Duodenal mucosa (tissue), 2 donors: ENCODE results near the gene ACBD6.

ENCODE experiments used
- H3K27ac ChIP-seq: one replicate; pipeline ENCODE4 v1.7.0; 2013; ENCODE audit warnings: low read depth, low read length
- H3K27me3 ChIP-seq, 2 donors: one replicate each; pipeline ENCODE4 v1.7.0; 2013; ENCODE audit warnings: low read length in 2 of 2, control low read depth in 1 of 2; ENCODE audit not compliant: insufficient read depth in 2 of 2, control insufficient read depth in 1 of 2
- H3K36me3 ChIP-seq, 2 donors: one replicate each; pipeline ENCODE4 v1.7.0; 2013; ENCODE audit warnings: low read length in 2 of 2, control low read depth in 1 of 2; ENCODE audit not compliant: insufficient read depth in 2 of 2, control insufficient read depth in 1 of 2
- H3K4me1 ChIP-seq, 2 donors: one replicate each; pipeline ENCODE4 v1.7.0; 2013; ENCODE audit warnings: low read length in 2 of 2, control low read depth in 1 of 2; ENCODE audit not compliant: insufficient read depth in 2 of 2, control insufficient read depth in 1 of 2
- H3K4me3 ChIP-seq, 2 donors: one replicate each; pipeline ENCODE4 v1.7.0; 2013; ENCODE audit warnings: low read length in 2 of 2, low read depth in 1 of 2
- H3K9ac ChIP-seq, 2 donors: one replicate each; pipeline ENCODE4 v1.7.0; 2013; ENCODE audit warnings: low read length in 2 of 2, low read depth in 1 of 2
- H3K9me3 ChIP-seq, 2 donors: one replicate each; pipeline ENCODE4 v1.7.0; 2013; ENCODE audit warnings: low read length in 2 of 2, control low read depth in 1 of 2; ENCODE audit not compliant: control insufficient read depth in 1 of 2

ACBD6 gene

DNA sequence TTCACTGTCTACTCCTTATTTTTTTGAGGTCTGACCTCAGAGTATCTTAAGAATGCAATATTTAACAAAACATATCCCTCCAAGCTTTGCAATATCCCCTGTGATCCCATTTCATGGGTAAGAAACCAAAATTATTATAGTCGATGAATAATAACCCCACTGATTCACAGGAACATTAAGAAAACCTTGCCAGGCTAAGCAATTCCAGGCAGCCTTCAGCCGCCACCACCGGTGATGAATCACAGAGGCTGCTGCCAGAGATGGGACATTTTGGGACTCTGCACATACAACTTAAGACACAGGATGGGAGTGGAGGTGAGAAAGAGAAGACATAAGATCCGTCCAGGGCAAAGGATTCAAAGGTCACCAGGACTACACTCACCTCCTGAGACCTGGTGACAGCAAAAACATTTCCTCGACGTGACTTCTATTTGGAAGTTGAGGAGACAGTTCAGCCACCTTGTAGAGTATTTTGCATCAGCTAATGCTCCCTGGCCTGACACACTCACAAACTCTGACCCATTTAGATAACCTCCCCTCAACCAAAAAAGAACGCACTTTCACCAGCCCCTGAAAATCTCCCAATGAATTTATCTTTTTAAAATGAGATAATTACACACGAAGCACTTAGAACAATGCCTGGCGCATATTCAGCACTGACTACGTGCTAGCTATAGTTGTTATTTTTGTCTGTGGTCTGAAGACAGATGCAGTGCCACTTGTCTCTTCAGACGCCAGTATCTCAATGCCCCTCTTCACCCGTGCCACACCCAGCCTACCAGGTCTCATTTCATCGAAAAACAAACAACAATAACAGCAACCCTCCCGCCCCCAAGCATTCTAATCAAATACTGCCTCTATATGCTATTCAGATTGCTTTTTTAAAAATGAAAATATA is 38.6 kb upstream of the ACBD6 start:
- Histone ChIP-seq H3K4me3 (no peak overlapping the region), H3K36me3 (no peaks in the 10 kb centered on the region), H3K27me3 (peaks cover 0 to 6% of the 10 kb centered on the region in 2 donors), H3K4me1 (no peaks in the 10 kb centered on the region), H3K9me3 (no peaks in the 10 kb centered on the region), H3K27ac (no peak overlapping the region), H3K9ac (no peak overlapping the region)

DNA sequence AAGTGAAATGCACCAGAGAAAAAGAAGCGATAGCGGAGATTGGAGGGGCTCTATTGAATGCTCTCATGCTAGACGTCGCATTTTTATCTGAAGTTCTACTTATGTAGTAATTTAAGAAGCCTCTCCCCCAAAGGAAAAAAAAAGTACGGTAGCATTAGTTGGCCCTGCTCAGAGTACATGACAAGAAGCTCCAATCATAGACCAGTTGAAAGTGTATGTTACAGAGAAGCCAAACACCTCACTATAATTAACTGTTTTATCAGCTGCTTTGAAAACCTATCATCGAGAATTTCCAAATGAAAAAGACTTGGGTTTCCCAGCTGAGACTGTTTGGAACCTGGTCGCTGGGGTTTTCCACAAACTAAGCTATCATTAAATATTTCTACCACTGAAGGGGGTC is 36.8 kb upstream of the ACBD6 start:
- H3K27me3 ChIP-seq = peaks cover 0 to 6% of the 10 kb centered on the region in 2 donors
- H3K9ac ChIP-seq = no peak overlapping the region
- H3K4me3 ChIP-seq = no peak overlapping the region
- H3K27ac ChIP-seq = no peak overlapping the region
- no peaks in the 10 kb centered on the region for H3K4me1 ChIP-seq
- H3K9me3 ChIP-seq = no peaks in the 10 kb centered on the region
- no peaks in the 10 kb centered on the region for H3K36me3 ChIP-seq

DNA sequence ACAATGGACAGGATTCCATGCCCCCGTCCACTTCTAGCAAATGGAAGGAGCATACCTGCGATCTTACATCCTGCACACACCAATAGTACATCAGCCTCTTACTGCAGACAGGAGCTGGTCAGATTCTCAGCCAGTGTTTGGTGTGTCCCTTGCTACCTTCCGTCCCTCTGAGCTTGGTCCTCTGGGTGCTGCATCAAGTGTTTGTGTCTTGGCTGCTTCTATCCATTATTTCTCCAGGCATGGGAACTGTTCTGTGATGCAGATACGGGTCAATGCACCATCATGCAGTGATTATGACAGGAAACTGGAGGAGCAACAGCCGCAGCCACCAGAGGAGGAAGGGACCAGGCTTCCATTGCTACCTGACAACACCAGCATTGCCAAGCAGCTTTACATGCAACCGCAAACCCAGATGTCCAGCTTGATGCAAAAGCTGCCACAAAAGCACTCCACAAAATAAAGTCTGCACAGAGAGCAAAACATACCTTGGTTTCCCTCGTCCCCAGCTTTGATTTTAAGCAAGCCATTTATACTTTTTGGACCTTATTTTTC is 34.5 kb upstream of the ACBD6 start:
- H3K4me3 ChIP-seq = no peak overlapping the region
- no peaks in the 10 kb centered on the region for H3K4me1 ChIP-seq
- no peaks in the 10 kb centered on the region for H3K36me3 ChIP-seq
- no peaks in the 10 kb centered on the region for H3K9me3 ChIP-seq
- H3K9ac ChIP-seq = no peak overlapping the region
- H3K27me3 ChIP-seq = peaks cover 0 to 6% of the 10 kb centered on the region in 2 donors
- H3K27ac ChIP-seq = no peak overlapping the region

DNA sequence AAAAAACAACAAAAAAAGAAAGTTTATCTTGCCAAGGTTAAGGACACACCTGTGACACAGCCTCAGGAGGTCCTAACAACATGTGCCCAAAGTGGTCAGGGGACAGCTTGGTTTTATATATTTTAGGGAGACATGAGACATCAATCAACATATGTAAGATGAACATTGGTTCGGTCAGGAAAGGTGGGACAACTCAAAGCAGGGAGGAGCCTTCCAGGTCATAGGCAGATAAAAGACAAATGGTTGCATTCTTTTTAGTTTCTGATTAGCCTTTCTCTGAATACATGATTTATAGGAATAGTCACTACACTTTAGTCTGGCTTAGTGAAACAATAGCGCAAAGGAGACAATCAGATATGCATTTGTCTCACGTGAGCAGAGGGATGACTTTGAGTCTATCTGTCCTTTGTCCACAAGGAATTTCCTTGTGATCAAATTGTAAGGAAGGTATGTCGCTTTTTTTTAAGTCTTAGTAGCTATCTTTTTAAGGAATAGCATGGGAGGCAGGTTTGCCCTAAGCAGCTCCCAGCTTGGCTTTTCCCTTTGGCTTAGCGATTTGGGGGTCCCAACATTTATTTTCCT is 33.1 kb upstream of the ACBD6 start:
- Histone ChIP-seq H3K4me3 (no peak overlapping the region), H3K27me3 (peaks cover 0 to 6% of the 10 kb centered on the region in 2 donors), H3K27ac (no peak overlapping the region), H3K9me3 (no peaks in the 10 kb centered on the region), H3K36me3 (no peaks in the 10 kb centered on the region), H3K4me1 (no peaks in the 10 kb centered on the region), H3K9ac (no peak overlapping the region)

DNA sequence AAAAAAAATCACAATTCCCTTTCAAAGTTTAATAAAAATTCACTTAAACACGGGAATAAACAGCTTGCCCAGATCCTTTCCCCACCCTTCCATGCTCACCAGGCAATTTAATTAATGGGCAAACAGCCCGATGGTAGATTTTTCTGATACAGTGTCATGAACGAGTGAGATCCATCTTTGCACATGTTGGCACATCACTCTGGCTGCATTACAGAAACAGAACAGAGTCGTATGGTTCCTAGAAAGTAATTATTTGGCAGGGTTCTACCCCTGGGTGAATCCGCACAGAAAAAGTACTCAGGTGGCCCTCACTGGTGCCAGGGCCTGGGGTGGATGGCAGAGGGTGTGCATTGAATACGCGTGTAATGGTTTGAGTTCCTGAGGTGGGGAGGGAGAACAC is 31.8 kb upstream of the ACBD6 start:
- no peak overlapping the region for H3K4me3 ChIP-seq
- no peak overlapping the region for H3K9ac ChIP-seq

DNA sequence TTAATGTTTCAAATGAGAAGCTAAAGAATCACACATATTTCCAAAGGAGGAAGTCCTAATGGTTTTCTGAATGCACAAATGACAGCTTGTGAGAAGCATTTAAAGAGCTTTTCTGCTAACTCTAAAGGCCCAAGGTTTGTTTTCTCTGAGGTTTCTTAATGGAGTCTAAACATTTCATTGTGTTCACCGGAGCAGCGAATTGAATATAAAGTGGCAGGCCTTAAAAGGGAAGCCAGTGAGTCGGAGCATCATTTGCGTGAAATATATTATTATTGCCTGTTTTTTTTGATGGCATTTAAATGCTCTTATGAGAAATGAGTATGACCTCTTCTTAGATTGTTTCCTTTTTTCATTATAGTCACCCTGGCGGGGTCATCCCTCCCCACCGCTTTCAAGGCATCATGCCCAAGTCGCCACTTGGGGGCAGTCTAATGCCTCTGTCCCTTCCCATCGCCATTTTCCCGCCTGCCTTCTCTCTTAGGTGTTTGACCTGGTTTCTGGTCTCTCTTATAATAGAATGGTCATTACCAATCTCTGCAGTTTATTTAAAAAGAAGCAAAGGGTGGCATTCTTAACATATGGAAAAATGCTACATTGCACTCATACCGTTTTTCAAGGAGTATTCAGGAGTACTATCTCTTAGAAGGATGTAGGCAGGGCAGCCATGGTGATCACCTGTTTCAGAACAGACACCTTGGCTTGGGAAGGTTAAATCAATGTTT is 31.1 kb upstream of the ACBD6 start:
- Histone ChIP-seq H3K27ac (no peak overlapping the region), H3K4me1 (no peaks in the 10 kb centered on the region), H3K4me3 (no peak overlapping the region), H3K9ac (no peak overlapping the region), H3K27me3 (peaks cover 0 to 6% of the 10 kb centered on the region in 2 donors), H3K36me3 (no peaks in the 10 kb centered on the region), H3K9me3 (no peaks in the 10 kb centered on the region)

More for the DNA sequence above, 31.8 kb upstream of the ACBD6 start:
- Histone ChIP-seq H3K36me3 (no peaks in the 10 kb centered on the region), H3K9me3 (no peaks in the 10 kb centered on the region), H3K27ac (no peak overlapping the region), H3K27me3 (peaks cover 0 to 6% of the 10 kb centered on the region in 2 donors), H3K4me1 (no peaks in the 10 kb centered on the region)

DNA sequence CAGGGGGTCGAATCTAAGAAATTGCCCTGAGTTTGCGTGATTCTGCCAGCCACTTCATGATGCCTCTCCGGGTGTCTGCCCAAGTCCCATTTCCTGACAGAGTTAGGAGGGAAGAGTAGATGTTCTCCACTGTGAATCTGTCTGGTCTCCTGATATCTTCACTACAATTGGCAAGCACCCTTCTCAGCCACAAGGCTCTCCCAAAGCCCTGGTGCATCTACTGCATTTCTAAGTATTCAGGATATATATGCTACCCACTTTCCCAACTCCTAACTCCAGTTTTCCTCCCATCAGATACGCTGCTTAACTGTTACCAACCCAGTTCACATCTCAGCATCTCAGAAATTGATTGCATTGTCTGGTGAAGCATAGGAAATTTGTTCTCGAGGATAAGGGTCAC is 30.5 kb upstream of the ACBD6 start:
- Histone ChIP-seq H3K27me3 (peaks cover 0 to 6% of the 10 kb centered on the region in 2 donors), H3K9me3 (no peaks in the 10 kb centered on the region), H3K27ac (no peak overlapping the region), H3K4me1 (no peaks in the 10 kb centered on the region), H3K9ac (no peak overlapping the region), H3K4me3 (no peak overlapping the region), H3K36me3 (no peaks in the 10 kb centered on the region)

DNA sequence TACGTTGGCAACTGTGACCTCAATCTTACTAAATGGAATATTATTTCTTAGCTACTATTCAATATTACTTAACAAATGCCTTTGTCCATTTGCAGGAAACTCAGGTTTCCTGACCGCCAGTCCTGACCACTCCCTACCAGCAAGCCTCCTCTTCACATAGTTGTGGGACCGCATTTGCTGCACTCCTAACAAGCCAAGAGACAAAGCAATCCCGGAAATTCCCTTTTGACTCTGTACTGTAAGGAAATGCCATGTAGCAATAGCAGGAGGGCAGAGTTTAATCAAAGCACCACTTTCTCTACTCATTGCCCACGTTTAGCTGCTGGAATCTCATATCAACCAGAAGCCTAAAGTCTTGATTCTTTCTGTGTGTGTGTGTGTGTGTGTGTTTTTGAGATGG is 28.1 kb upstream of the ACBD6 start:
- Histone ChIP-seq H3K4me1 (no peaks in the 10 kb centered on the region), H3K9me3 (no peaks in the 10 kb centered on the region), H3K36me3 (no peaks in the 10 kb centered on the region), H3K27me3 (no peaks in the 10 kb centered on the region), H3K9ac (no peak overlapping the region), H3K27ac (no peak overlapping the region), H3K4me3 (no peak overlapping the region)

DNA sequence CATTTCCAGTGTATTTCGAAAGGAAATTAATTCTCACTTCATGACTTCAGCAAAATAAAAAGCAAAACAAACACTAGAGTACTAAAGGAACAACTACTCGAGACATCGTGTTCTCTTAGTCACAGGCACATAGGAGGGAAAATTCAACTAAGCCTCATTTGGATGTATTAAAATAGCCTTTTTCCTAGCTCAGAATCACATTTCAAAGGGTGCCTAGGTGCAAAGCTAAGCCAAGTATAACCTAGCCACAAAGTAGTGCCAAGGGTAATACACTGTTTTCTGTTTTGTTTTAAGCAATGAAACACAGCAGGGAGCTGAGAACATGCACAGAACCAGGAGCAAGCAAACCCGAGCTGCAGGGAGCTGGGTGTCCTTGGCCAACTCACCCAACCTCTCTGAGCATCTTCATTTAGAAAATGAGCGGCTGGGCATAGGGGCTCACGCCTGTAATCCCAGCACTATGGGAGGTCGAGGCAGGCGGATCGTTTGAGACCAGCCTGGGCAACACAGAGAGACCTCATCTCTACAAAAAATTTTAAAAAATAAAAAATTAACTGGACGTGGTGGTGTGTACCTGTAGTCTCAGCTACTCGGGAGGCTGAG is 26.6 kb upstream of the ACBD6 start:
- Histone ChIP-seq H3K9ac (no peak overlapping the region), H3K27ac (no peak overlapping the region), H3K36me3 (no peaks in the 10 kb centered on the region), H3K9me3 (no peaks in the 10 kb centered on the region), H3K4me3 (no peak overlapping the region), H3K27me3 (no peaks in the 10 kb centered on the region), H3K4me1 (no peaks in the 10 kb centered on the region)
